IMR-90 (cell line): Measurements from ENCODE around the gene TRIM24. TPM values are rescaled to one million over a fixed set of nuclear protein-coding genes. Genes with fewer than 3 reads are reported as not detected.
"Not testable (repeated sequence)": the region's sequence is repeated elsewhere in the genome, so short reads cannot be mapped to it uniquely, and the experiment has no call there.

Source experiments
- ATAC-seq: fragments of 200-7000 bp; cut with Tn5 transposase; 2 replicates; pipeline ENCODE4 v1.9.1; 2020; ENCODE audit warnings: low read depth, mild to moderate bottlenecking, moderate library complexity
- Bru-seq: library from RNA; stranded (reverse); fragments of 400-500 nt; gene quantifications from one replicate; lab custom pipeline; 2021; lab: Mats Ljungman, UMichigan
- BruChase-seq, 2 experiments: library from RNA; stranded (reverse); fragments of 400-500 nt; gene quantifications; one replicate each; lab custom pipeline; 2021; lab: Mats Ljungman, UMichigan
- BruUV-seq: library from RNA; stranded (reverse); fragments of 400-500 nt; replicated peaks from 2 replicates; lab custom pipeline; 2021; lab: Mats Ljungman, UMichigan
- CTCF ChIA-PET: fragments of 300-600 bp; formaldehyde crosslinking; extraction: SDS; loops from one replicate; lab custom pipeline; 2021; ENCODE audit warnings: antibody characterized with exemption; lab: Yijun Ruan, JAX
- POLR2A ChIA-PET: fragments of 300-600 bp; sonication (Branson Sonifier 250); formaldehyde crosslinking; loops from one replicate; lab custom pipeline; 2022; ENCODE audit warnings: antibody characterized with exemption; ENCODE audit not compliant: unreplicated experiment; lab: Charles Lee
- DNase-seq: peaks from one replicate; pipeline ENCODE4 v3.0.0; 2013
- H2AFZ ChIP-seq: replicated peaks from 2 replicates; pipeline ENCODE3; 2013; ENCODE audit warnings: low read length, mild to moderate bottlenecking; ENCODE audit not compliant: poor library complexity
- H2AK5ac ChIP-seq: 2 replicates; pipeline ENCODE4 v1.6.1; 2013; ENCODE audit warnings: low read depth, low read length, inconsistent platforms
- H2AK9ac ChIP-seq: replicated peaks from 2 replicates; pipeline ENCODE3; 2013; ENCODE audit warnings: mild to moderate bottlenecking, low read depth, low read length, moderate library complexity; ENCODE audit not compliant: poor library complexity
- H2BK120ac ChIP-seq: 2 replicates; pipeline ENCODE4 v1.6.1; 2013; ENCODE audit warnings: low read depth, low read length, inconsistent platforms
- H2BK15ac ChIP-seq: 3 replicates; pipeline ENCODE4 v1.6.1; 2013; ENCODE audit warnings: low read depth, low read length, inconsistent platforms
- H2BK20ac ChIP-seq: 2 replicates; pipeline ENCODE4 v1.6.1; 2013; ENCODE audit warnings: low read depth, mild to moderate bottlenecking, inconsistent platforms, low read length, moderate library complexity
- H2BK5ac ChIP-seq: 2 replicates; pipeline ENCODE4 v1.6.1; 2013; ENCODE audit warnings: mild to moderate bottlenecking, low read depth, low read length, inconsistent platforms; ENCODE audit not compliant: poor library complexity, severe bottlenecking
- H3K14ac ChIP-seq: replicated peaks from 2 replicates; pipeline ENCODE4 v1.6.1; 2013; ENCODE audit warnings: low read depth, low read length, inconsistent platforms
- H3K18ac ChIP-seq: 2 replicates; pipeline ENCODE4 v1.6.1; 2013; ENCODE audit warnings: low read depth, low read length, control low read depth
- H3K23ac ChIP-seq: 2 replicates; pipeline ENCODE4 v1.6.1; 2013; ENCODE audit warnings: low read depth, low read length, inconsistent platforms
- H3K27ac ChIP-seq: 2 replicates; pipeline ENCODE4 v1.5.1; 2013; ENCODE audit warnings: mild to moderate bottlenecking, control low read depth, low read length; ENCODE audit not compliant: insufficient read depth
- H3K27me3 ChIP-seq: 2 replicates; pipeline ENCODE4 v1.6.1; 2013; ENCODE audit warnings: low read length; ENCODE audit not compliant: control insufficient read depth, insufficient read depth
- H3K36me3 ChIP-seq: 2 replicates; pipeline ENCODE4 v1.6.1; 2013; ENCODE audit warnings: low read length, mixed read lengths; ENCODE audit not compliant: control insufficient read depth, insufficient read depth
- H3K4ac ChIP-seq: 2 replicates; pipeline ENCODE4 v1.6.1; 2013; ENCODE audit warnings: low read depth, low read length, inconsistent platforms
- H3K4me1 ChIP-seq: 2 replicates; pipeline ENCODE4 v1.6.1; 2013; ENCODE audit warnings: low read length, mixed read lengths; ENCODE audit not compliant: control insufficient read depth, insufficient read depth
- H3K4me2 ChIP-seq: 2 replicates; pipeline ENCODE4 v1.6.1; 2013; ENCODE audit warnings: low read depth, mild to moderate bottlenecking, control low read depth, low read length, moderate library complexity
- H3K4me3 ChIP-seq: 2 replicates; pipeline ENCODE4 v1.5.1; 2013; ENCODE audit warnings: low read depth, mild to moderate bottlenecking, control low read depth, low read length, moderate library complexity; ENCODE audit not compliant: insufficient read depth
- H3K56ac ChIP-seq: 2 replicates; pipeline ENCODE4 v1.6.1; 2013; ENCODE audit warnings: low read length, inconsistent platforms; ENCODE audit not compliant: insufficient read depth; ENCODE audit errors: extremely low read depth
- H3K79me1 ChIP-seq, 2 experiments: 2 replicates each; pipeline ENCODE4 v1.6.1; 2013; ENCODE audit warnings: low read length in 2 of 2, inconsistent platforms in 1 of 2, low read depth in 1 of 2
- H3K9ac ChIP-seq: 2 replicates; pipeline ENCODE4 v1.6.1; 2013; ENCODE audit warnings: low read depth, low read length, control low read depth
- H3K9me1 ChIP-seq: 2 replicates; pipeline ENCODE4 v1.6.1; 2013; ENCODE audit warnings: low read length, inconsistent platforms; ENCODE audit not compliant: insufficient read depth
- H3K9me3 ChIP-seq: 2 replicates; pipeline ENCODE4 v1.6.1; 2013; ENCODE audit warnings: low read length; ENCODE audit not compliant: control insufficient read depth, insufficient read depth
- H4K20me1 ChIP-seq: 2 replicates; pipeline ENCODE4 v1.6.1; 2013; ENCODE audit warnings: low read length, inconsistent platforms; ENCODE audit not compliant: insufficient read depth
- H4K5ac ChIP-seq: 2 replicates; pipeline ENCODE4 v1.6.1; 2013; ENCODE audit warnings: mild to moderate bottlenecking, low read depth, low read length, control low read depth
- H4K8ac ChIP-seq, 2 experiments: 2 replicates each; pipeline ENCODE4 v1.6.1; 2013; ENCODE audit warnings: low read depth in 2 of 2, low read length in 2 of 2, control low read depth in 1 of 2, inconsistent platforms in 1 of 2
- H4K91ac ChIP-seq: 2 replicates; pipeline ENCODE4 v1.6.1; 2013; ENCODE audit warnings: low read depth, low read length, inconsistent platforms; ENCODE audit not compliant: insufficient read depth
- BHLHE40 ChIP-seq: fragments of 150-350 bp; IDR thresholded peaks from 2 replicates; pipeline ENCODE4 v1.6.1; 2016; ENCODE audit warnings: mild to moderate bottlenecking, low read depth, low read length
- MAZ ChIP-seq: IDR thresholded peaks from 2 replicates; pipeline ENCODE4 v1.6.1; 2012; ENCODE audit warnings: low read depth, mild to moderate bottlenecking, low read length, improper control_type of control experiment, moderate library complexity, borderline replicate concordance
- MXI1 ChIP-seq: IDR thresholded peaks from 2 replicates; pipeline ENCODE4 v1.6.1; 2012; ENCODE audit warnings: low read depth, mild to moderate bottlenecking, low read length, moderate library complexity, borderline replicate concordance
- NFE2L2 ChIP-seq: fragments of 150-350 bp; IDR thresholded peaks from 2 replicates; pipeline ENCODE4 v1.6.1; 2016; ENCODE audit warnings: low read depth, mild to moderate bottlenecking, low read length
- POLR2A ChIP-seq: IDR thresholded peaks from 2 replicates; pipeline ENCODE4 v1.6.1; 2012; ENCODE audit warnings: mild to moderate bottlenecking, low read depth, low read length
- RAD21 ChIP-seq: IDR thresholded peaks from 2 replicates; pipeline ENCODE4 v1.6.1; 2012; ENCODE audit warnings: low read length, improper control_type of control experiment
- WGBS, 2 experiments: methylation state at CpG; one replicate each; pipeline versions ENCODE4 v1.1.5 to v1.1.7; 2013; ENCODE audit warnings: missing lambda C conversion rate in 2 of 2; ENCODE audit not compliant: insufficient read length in 1 of 2; ENCODE audit errors: extremely low coverage in 2 of 2; 5-methylcytosine and 5-hydroxymethylcytosine counted together
- dilution Hi-C: fragments of 300-500 bp; cut with HindIII; formaldehyde crosslinking; loops from one replicate; pipeline ENCODE4 v1.14.3; 2018; ENCODE audit warnings: low sequenced_read_pairs; ENCODE audit not compliant: unreplicated experiment
- in situ Hi-C: fragments of 300-500 bp; cut with MboI; formaldehyde crosslinking; loops from 3 replicates; pipeline ENCODE4 v1.14.3; 2019; ENCODE audit warnings: low sequenced_read_pairs, inconsistent platforms, mixed read lengths
- intact Hi-C: fragments of 100-400 bp; cut with micrococcal nuclease; formaldehyde crosslinking; loops from 2 replicates; pipeline ENCODE4 v1.10.0; 2022
- long read RNA-seq: library from polyadenylated mRNA; unstranded; transcript quantifications from one replicate; pipeline ENCODE4 v2.0.0, GENCODE V29; 2021; ENCODE audit not compliant: unreplicated experiment
- polyA plus RNA-seq, 3 experiments: library from polyadenylated mRNA; depleted of rRNA; stranded (reverse); fragments of >200 nt; gene quantifications; 2 replicates each; pipeline ENCODE4 v1.2.3, GENCODE V29; 2012; ENCODE audit warnings: low replicate concordance in 1 of 3
- total RNA-seq: library from RNA; depleted of rRNA; stranded (reverse); fragments of >200 nt; gene quantifications from 2 replicates; pipeline ENCODE4 v1.2.3, GENCODE V29; 2012; rRNA removed

TRIM24 gene
- total RNA-seq (5.7 and 6.1 TPM in 2 replicates), polyA plus RNA-seq (2012; rRNA removed) (4.1 TPM in 2 replicates), Bru-seq, nascent RNA (percentile 72 among the genes with signal in this experiment), BruChase-seq, experiment 1, labeled RNA remaining after a 6-hour chase (percentile 58 among the genes with signal in this experiment), BruChase-seq, experiment 2, labeled RNA remaining after a 2-hour chase (percentile 60 among the genes with signal in this experiment)
- 1.3 and 1.4 TPM in 2 replicates for polyA plus RNA-seq (2012; cell fraction: cytosol; rRNA removed)
- 1.5 and 4.7 TPM in 2 replicates for polyA plus RNA-seq (2012; cell fraction: nucleus; rRNA removed; ENCODE audit: low replicate concordance)
- long read RNA-seq, full-length matches to known transcripts, result 1 of 7 reads
- long read RNA-seq, partial matches to known transcripts, result 5 of 7 reads
- long read RNA-seq, other reads (novel, unspliced or antisense), result 1 of 7 reads

GRCh38 chr7:138460176-138460648 is at the start of gene TRIM24:
Gene TRIM24 (plus strand): TSS chr7:138460259. CDS start chr7:138460549, 290 bp downstream.
- H4K8ac ChIP-seq, result no peak within 1 kb of the TSS
- peak within 1 kb of the TSS; percentile 52 for H2BK5ac ChIP-seq
- H3K56ac ChIP-seq, result no peak within 1 kb of the TSS
- no peaks in the 10 kb centered on the region for H3K9me1 ChIP-seq
- H3K9me3 ChIP-seq, result no peaks in the 10 kb centered on the region
- no peak within 1 kb of the TSS for H4K5ac ChIP-seq
- no peak within 1 kb of the TSS for H3K18ac ChIP-seq
- no peak within 1 kb of the TSS for H2BK20ac ChIP-seq
- peak within 1 kb of the TSS; percentile 92 for H3K9ac ChIP-seq
- peak within 1 kb of the TSS; percentile 97 for H3K4me3 ChIP-seq
- no peak within 1 kb of the TSS for H4K91ac ChIP-seq
- ChIA-PET CTCF (interaction anchor here (0.6 to 1.2 kb wide), 4 partner anchors 9 to 279 kb away, joined by 3 to 6 read pairs (median 3); no protein-coding TSS in a partner anchor), POLR2A (no interaction called here)
- 0% methylated on average over 7 of the region's 59 CpGs; no CpG with 5 or more reads in 1 of the 2 experiments for WGBS, 2 experiments
- H2AK5ac ChIP-seq, result no peak within 1 kb of the TSS
- peak within 1 kb of the TSS; percentile 92 for H3K4me2 ChIP-seq
- DNase-seq, result peak; percentile 96
- TF ChIP-seq NFE2L2 (no peak), POLR2A (peak; percentile 86), BHLHE40 (no peak), MXI1 (peak; percentile 58), MAZ (peak; percentile 76; the same call in 1 of the 2 replicates), RAD21 (no peak)
- no peak within 1 kb of the TSS for H2BK15ac ChIP-seq
- H3K27ac ChIP-seq, result peak within 1 kb of the TSS; percentile 65
- H4K20me1 ChIP-seq, result no peaks in the 10 kb centered on the region; the same call in none of the 2 replicates
- intact Hi-C loops, result loop anchor here (1.0 to 5.0 kb wide), 2 partner anchors 112 to 278 kb away; no protein-coding TSS in a partner anchor
- no peak within 1 kb of the TSS for H3K4ac ChIP-seq
- peak within 1 kb of the TSS; percentile 92 for H2AK9ac ChIP-seq
- in situ Hi-C loops, result no loop called here
- no TSS peak for BruUV-seq
- no peak within 1 kb of the TSS for H2BK120ac ChIP-seq
- peak within 1 kb of the TSS; percentile 99; the same call in 1 of the 2 replicates for H3K23ac ChIP-seq
- dilution Hi-C loops, result no loop called here
- no peak within 1 kb of the TSS for H3K14ac ChIP-seq
- H2AFZ ChIP-seq, result peak within 1 kb of the TSS; percentile 94
- peaks cover 3% of the 10 kb centered on the region; the same call in 1 of the 2 replicates for H3K4me1 ChIP-seq
- no peaks in the 10 kb centered on the region for H3K27me3 ChIP-seq
- ATAC-seq, result no peak
- H3K36me3 ChIP-seq, result no peaks in the 10 kb centered on the region
- H3K79me1 ChIP-seq, result peaks cover 7 to 19% of the 10 kb centered on the region in 2 experiments; a peak in 3 of 4 replicates

DNA sequence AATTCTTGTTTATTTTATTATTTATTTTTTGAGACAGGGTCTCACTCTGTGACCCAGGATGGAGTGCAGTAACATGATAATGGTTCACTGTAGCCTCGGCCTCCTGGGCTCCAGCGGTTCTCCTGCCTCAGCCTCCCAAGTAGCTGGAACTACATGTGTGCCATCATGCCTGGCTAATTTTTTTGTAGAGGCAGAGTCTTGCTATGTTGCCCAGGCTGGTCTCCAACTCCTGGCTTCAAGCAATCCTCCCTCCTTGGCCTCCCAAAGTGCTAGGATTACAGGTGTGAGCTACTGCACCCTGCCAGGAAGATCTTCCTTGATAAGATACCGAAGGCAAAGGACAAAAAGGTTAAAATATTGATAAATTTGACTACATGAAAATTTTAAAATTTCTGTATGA is 48.0 kb upstream of the TRIM24 start:
- CTCF ChIA-PET, H3K4me1 ChIP-seq, H3K27ac ChIP-seq: not testable (repeated sequence)

More for the DNA sequence above, 48.0 kb upstream of the TRIM24 start:
- H3K18ac ChIP-seq, DNase-seq, H3K9ac ChIP-seq, H3K27me3 ChIP-seq, ATAC-seq, H4K91ac ChIP-seq, H4K20me1 ChIP-seq, H2AFZ ChIP-seq, intact Hi-C loops, H3K23ac ChIP-seq, dilution Hi-C loops, H2AK5ac ChIP-seq, H2BK5ac ChIP-seq, H3K9me1 ChIP-seq, H4K5ac ChIP-seq, H3K14ac ChIP-seq, POLR2A ChIA-PET, H2AK9ac ChIP-seq, H2BK120ac ChIP-seq, H4K8ac ChIP-seq, H3K9me3 ChIP-seq, H3K4ac ChIP-seq, BruUV-seq, H3K56ac ChIP-seq, in situ Hi-C loops, H2BK15ac ChIP-seq, H3K4me2 ChIP-seq, H3K36me3 ChIP-seq, H3K4me3 ChIP-seq, H2BK20ac ChIP-seq, H3K79me1 ChIP-seq: not testable (repeated sequence)
- WGBS, 2 experiments, result no CpG with 5 or more reads among the region's 3 CpGs
